ENCODE data around the gene DNMBP. TPM values are rescaled to one million over a fixed set of nuclear protein-coding genes. Genes with fewer than 3 reads are reported as not detected.

Gene DNMBP
- total RNA-seq, 1 experiment from 2014 or later = 39.3 TPM

DNA sequence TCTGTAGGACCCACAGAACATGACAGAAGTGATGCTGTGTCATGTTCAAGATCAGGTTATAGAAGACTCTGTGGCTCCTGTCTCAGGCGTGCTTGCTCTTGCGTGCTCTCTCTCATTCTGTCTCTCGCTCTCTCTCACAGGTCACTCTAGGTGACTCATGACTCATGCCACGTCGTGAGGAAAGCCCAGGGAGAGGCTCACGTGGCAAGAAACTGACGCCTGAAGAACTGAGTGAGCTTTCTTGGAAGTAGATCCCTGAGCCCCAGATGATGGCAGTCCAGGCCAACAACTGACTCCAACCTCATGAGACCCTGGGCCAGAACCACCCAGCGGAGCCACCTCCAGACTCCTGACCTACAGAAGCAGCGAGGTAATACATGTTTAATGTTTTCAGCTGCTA lies 103.3 kb downstream of the DNMBP start:
- no TSS peak for BruUV-seq (replicated peaks)
- CTCF ChIA-PET = interaction anchor here (0.7 kb wide), 1 partner anchor 139 kb away, joined by 3 read pairs; no protein-coding TSS in a partner anchor
- intact Hi-C loops (cut with micrococcal nuclease; ENCODE audit: unreplicated experiment) (no loop called here), in situ Hi-C loops (cut with HindIII; ENCODE audit: low pct_unique_long_range_greater_than_20kb, low sequenced_read_pairs) (no loop called here)
- Histone ChIP-seq H3K4me1 (ENCODE audit: control insufficient read depth, insufficient read depth, low read length) (no peaks in the 10 kb centered on the region), H3K9me3 (ENCODE audit: control insufficient read depth, insufficient read depth, low read depth, low read length) (no peaks in the 10 kb centered on the region), H3K27me3 (ENCODE audit: control insufficient read depth, insufficient read depth, low read length) (no peaks in the 10 kb centered on the region), H3K4me3 (ENCODE audit: low read depth in 2 of 2, low read length in 2 of 2) (no peak overlapping the region), H3K36me3 (ENCODE audit: control insufficient read depth, insufficient read depth, low read length) (peaks cover 18% of the 10 kb centered on the region), H3K27ac (ENCODE audit: low read length) (no peak overlapping the region)
- POLR2A ChIA-PET = no interaction called here
- TF ChIP-seq, protein P1, sequence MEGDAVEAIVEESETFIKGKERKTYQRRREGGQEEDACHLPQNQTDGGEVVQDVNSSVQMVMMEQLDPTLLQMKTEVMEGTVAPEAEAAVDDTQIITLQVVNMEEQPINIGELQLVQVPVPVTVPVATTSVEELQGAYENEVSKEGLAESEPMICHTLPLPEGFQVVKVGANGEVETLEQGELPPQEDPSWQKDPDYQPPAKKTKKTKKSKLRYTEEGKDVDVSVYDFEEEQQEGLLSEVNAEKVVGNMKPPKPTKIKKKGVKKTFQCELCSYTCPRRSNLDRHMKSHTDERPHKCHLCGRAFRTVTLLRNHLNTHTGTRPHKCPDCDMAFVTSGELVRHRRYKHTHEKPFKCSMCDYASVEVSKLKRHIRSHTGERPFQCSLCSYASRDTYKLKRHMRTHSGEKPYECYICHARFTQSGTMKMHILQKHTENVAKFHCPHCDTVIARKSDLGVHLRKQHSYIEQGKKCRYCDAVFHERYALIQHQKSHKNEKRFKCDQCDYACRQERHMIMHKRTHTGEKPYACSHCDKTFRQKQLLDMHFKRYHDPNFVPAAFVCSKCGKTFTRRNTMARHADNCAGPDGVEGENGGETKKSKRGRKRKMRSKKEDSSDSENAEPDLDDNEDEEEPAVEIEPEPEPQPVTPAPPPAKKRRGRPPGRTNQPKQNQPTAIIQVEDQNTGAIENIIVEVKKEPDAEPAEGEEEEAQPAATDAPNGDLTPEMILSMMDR (IDR thresholded peaks at IDR 0.05) = no peak
- TF ChIP-seq TCF7L2 (IDR thresholded peaks at IDR 0.05; ENCODE audit: low read depth, low read length) (no peak), POLR2AphosphoS5 (IDR thresholded peaks at IDR 0.05; ENCODE audit: low read depth, low read length) (no peak), SIN3A (IDR thresholded peaks at IDR 0.05; ENCODE audit: borderline replicate concordance, insufficient read depth, low read depth, low read length) (no peak)
- TF ChIP-seq, protein P2, sequence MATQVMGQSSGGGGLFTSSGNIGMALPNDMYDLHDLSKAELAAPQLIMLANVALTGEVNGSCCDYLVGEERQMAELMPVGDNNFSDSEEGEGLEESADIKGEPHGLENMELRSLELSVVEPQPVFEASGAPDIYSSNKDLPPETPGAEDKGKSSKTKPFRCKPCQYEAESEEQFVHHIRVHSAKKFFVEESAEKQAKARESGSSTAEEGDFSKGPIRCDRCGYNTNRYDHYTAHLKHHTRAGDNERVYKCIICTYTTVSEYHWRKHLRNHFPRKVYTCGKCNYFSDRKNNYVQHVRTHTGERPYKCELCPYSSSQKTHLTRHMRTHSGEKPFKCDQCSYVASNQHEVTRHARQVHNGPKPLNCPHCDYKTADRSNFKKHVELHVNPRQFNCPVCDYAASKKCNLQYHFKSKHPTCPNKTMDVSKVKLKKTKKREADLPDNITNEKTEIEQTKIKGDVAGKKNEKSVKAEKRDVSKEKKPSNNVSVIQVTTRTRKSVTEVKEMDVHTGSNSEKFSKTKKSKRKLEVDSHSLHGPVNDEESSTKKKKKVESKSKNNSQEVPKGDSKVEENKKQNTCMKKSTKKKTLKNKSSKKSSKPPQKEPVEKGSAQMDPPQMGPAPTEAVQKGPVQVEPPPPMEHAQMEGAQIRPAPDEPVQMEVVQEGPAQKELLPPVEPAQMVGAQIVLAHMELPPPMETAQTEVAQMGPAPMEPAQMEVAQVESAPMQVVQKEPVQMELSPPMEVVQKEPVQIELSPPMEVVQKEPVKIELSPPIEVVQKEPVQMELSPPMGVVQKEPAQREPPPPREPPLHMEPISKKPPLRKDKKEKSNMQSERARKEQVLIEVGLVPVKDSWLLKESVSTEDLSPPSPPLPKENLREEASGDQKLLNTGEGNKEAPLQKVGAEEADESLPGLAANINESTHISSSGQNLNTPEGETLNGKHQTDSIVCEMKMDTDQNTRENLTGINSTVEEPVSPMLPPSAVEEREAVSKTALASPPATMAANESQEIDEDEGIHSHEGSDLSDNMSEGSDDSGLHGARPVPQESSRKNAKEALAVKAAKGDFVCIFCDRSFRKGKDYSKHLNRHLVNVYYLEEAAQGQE (IDR thresholded peaks at IDR 0.05; ENCODE audit: insufficient read depth in 1 of 2, low read depth in 2 of 2, low read length in 1 of 2) = no peak
- DNase-seq (ENCODE audit: low read depth, low spot score) (peak; percentile 42), ATAC-seq (peak; percentile 70)

DNA sequence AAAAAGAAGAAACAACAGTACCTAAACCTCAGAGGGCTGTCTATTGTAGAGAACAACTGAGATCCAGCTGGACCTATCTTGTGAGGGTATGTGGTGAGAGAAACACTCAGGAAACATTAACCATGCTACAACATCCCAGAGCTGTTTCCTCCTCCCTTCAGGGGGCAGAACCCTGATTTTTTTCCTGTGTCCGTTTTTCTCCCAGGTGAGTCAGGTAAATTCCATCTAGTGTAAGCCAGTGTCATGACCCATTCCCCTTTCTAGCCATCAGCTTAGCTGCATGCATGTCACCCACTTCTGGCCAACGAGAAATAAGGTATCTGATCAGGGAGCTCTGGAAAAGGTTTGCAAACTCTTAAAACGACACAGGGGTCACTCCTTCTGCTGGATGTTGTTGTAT lies 103.8 kb downstream of the DNMBP start:
- Histone ChIP-seq H3K9me3 (ENCODE audit: control insufficient read depth, insufficient read depth, low read depth, low read length) (no peaks in the 10 kb centered on the region), H3K4me1 (ENCODE audit: control insufficient read depth, insufficient read depth, low read length) (no peaks in the 10 kb centered on the region), H3K27me3 (ENCODE audit: control insufficient read depth, insufficient read depth, low read length) (no peaks in the 10 kb centered on the region), H3K36me3 (ENCODE audit: control insufficient read depth, insufficient read depth, low read length) (peaks cover 18% of the 10 kb centered on the region), H3K4me3 (ENCODE audit: low read depth in 2 of 2, low read length in 2 of 2) (no peak overlapping the region), H3K27ac (ENCODE audit: low read length) (no peak overlapping the region)
- intact Hi-C loops (cut with micrococcal nuclease; ENCODE audit: unreplicated experiment) (no loop called here), in situ Hi-C loops (cut with HindIII; ENCODE audit: low pct_unique_long_range_greater_than_20kb, low sequenced_read_pairs) (no loop called here)
- TF ChIP-seq, protein P2 (IDR thresholded peaks at IDR 0.05; ENCODE audit: insufficient read depth in 1 of 2, low read depth in 2 of 2, low read length in 1 of 2) = no peak
- TF ChIP-seq SIN3A (IDR thresholded peaks at IDR 0.05; ENCODE audit: borderline replicate concordance, insufficient read depth, low read depth, low read length) = no peak
- TF ChIP-seq, protein P1 (IDR thresholded peaks at IDR 0.05) = no peak
- no peak for TF ChIP-seq POLR2AphosphoS5 (IDR thresholded peaks at IDR 0.05; ENCODE audit: low read depth, low read length)
- no peak for TF ChIP-seq TCF7L2 (IDR thresholded peaks at IDR 0.05; ENCODE audit: low read depth, low read length)
- CTCF ChIA-PET = interaction anchor here (0.7 to 1.2 kb wide), 2 partner anchors 60 to 140 kb away, joined by 3 read pairs; no protein-coding TSS in a partner anchor
- BruUV-seq (replicated peaks) = no TSS peak
- DNase-seq (ENCODE audit: low read depth, low spot score) (no peak), ATAC-seq (no peak)
- POLR2A ChIA-PET = no interaction called here

All from Panc1 (cell line).